HG02852 (cell line): ENCODE measurements around the gene PPP1R15A.
"Not testable (repeated sequence)": the region's sequence is repeated elsewhere in the genome, so short reads cannot be mapped to it uniquely, and the experiment has no call there.

Experiments
- ATAC-seq: cut with Tn5 transposase; IDR thresholded peaks from one replicate; pipeline ENCODE4 v1.9.1; 2021; ENCODE audit warnings: mild to moderate bottlenecking, moderate library complexity; ENCODE audit not compliant: unreplicated experiment

The PPP1R15A gene

GRCh38 chr19:48879025-48879637, 6.9 kb downstream of the PPP1R15A start:
- ATAC-seq, result no peak

GRCh38 chr19:48879696-48880095, 7.5 kb downstream of the PPP1R15A start:
- ATAC-seq, result not testable (repeated sequence)

GRCh38 chr19:48881741-48882657, 9.8 kb downstream of the PPP1R15A start:
- no peak for ATAC-seq

GRCh38 chr19:48883726-48884125, 11.5 kb downstream of the PPP1R15A start:
- no peak for ATAC-seq

GRCh38 chr19:48887861-48888612, 15.8 kb downstream of the PPP1R15A start:
- no peak for ATAC-seq

GRCh38 chr19:48889496-48889895, 17.3 kb downstream of the PPP1R15A start:
- ATAC-seq, result not testable (repeated sequence)

GRCh38 chr19:48890551-48890950, 18.3 kb downstream of the PPP1R15A start:
- no peak for ATAC-seq

- no peak for ATAC-seq
Observed at GRCh38 chr19:48895226-48895625, 23.0 kb downstream of the PPP1R15A start.

- ATAC-seq, result no peak
Observed at GRCh38 chr19:48896191-48896720, 24.0 kb downstream of the PPP1R15A start.

- no peak for ATAC-seq
Observed at GRCh38 chr19:48897181-48897580, 25.0 kb downstream of the PPP1R15A start.

GRCh38 chr19:48899386-48899749, 27.1 kb downstream of the PPP1R15A start:
- not testable (repeated sequence) for ATAC-seq

- peak; percentile 86 for ATAC-seq
Observed at GRCh38 chr19:48899781-48900476, 27.7 kb downstream of the PPP1R15A start, which contains the start of gene NUCB1. Gene NUCB1, plus strand, starts transcription at chr19:48900312. Its CDS starts 485 bp downstream, at chr19:48900797.

- peak; percentile 13 for ATAC-seq
Observed at GRCh38 chr19:48900477-48901406, 28.5 kb downstream of the PPP1R15A start.

- ATAC-seq, result not testable (repeated sequence)
Observed at GRCh38 chr19:48902291-48902690, 30.1 kb downstream of the PPP1R15A start.

- ATAC-seq, result not testable (repeated sequence)
Observed at GRCh38 chr19:48903788-48904187, 31.6 kb downstream of the PPP1R15A start.

- ATAC-seq, result no peak
Observed at GRCh38 chr19:48905664-48906063, 33.4 kb downstream of the PPP1R15A start.

- ATAC-seq, result no peak
Observed at GRCh38 chr19:48906324-48906723, 34.1 kb downstream of the PPP1R15A start.

- no peak for ATAC-seq
Observed at GRCh38 chr19:48907671-48908070, 35.5 kb downstream of the PPP1R15A start.

- not testable (repeated sequence) for ATAC-seq
Observed at GRCh38 chr19:48909424-48910077, 37.3 kb downstream of the PPP1R15A start.
